ENCODE data around the gene FNDC3B. TPM values are rescaled to one million over a fixed set of nuclear protein-coding genes. Genes with fewer than 3 reads are reported as not detected.

Gene FNDC3B
- total and polyA plus RNA-seq, 9 donors = 22.1 to 198 (median 108) TPM

DNA sequence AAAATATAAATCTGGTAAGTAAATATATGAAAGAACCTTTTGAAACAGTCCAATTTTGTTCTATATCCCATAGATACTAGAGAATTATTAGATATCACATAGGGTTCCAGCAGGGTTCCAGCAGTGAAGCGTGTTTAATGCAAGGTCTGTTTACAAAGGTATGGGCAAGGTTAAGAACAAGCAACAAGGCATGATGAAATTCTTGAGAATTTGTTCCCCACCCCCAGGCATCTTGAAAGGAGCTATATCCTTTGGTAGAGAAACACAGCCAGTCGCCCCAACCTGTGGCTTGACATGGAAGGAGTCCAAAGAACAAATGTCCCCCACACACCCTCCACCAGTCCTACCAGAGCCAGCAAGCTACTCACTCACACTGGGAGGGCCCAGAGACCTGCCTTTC lies 18.6 kb upstream of the FNDC3B start:
- TF ChIP-seq EP300 (IDR thresholded peaks at IDR 0.05) (no peak), POLR2A (IDR thresholded peaks at IDR 0.05) (no peak)
- TF ChIP-seq, protein P1, sequence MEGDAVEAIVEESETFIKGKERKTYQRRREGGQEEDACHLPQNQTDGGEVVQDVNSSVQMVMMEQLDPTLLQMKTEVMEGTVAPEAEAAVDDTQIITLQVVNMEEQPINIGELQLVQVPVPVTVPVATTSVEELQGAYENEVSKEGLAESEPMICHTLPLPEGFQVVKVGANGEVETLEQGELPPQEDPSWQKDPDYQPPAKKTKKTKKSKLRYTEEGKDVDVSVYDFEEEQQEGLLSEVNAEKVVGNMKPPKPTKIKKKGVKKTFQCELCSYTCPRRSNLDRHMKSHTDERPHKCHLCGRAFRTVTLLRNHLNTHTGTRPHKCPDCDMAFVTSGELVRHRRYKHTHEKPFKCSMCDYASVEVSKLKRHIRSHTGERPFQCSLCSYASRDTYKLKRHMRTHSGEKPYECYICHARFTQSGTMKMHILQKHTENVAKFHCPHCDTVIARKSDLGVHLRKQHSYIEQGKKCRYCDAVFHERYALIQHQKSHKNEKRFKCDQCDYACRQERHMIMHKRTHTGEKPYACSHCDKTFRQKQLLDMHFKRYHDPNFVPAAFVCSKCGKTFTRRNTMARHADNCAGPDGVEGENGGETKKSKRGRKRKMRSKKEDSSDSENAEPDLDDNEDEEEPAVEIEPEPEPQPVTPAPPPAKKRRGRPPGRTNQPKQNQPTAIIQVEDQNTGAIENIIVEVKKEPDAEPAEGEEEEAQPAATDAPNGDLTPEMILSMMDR (IDR thresholded peaks at IDR 0.05) = no peak
- no peak overlapping the region for H3K27ac ChIP-seq
- H3K27me3 ChIP-seq = no peaks in the 10 kb centered on the region
- no peak overlapping the region for H3K4me3 ChIP-seq
- intact Hi-C loops (cut with DNase I) = no loop called here
- no peaks in the 10 kb centered on the region for H3K36me3 ChIP-seq
- H3K4me1 ChIP-seq (ENCODE audit: insufficient read depth) = no peaks in the 10 kb centered on the region
- no peaks in the 10 kb centered on the region for H3K9me3 ChIP-seq
- DNase-seq = no peak
- 91 to 95% (median 94%) methylated on average over 2 of the region's 2 CpGs for WGBS, 3 donors

DNA sequence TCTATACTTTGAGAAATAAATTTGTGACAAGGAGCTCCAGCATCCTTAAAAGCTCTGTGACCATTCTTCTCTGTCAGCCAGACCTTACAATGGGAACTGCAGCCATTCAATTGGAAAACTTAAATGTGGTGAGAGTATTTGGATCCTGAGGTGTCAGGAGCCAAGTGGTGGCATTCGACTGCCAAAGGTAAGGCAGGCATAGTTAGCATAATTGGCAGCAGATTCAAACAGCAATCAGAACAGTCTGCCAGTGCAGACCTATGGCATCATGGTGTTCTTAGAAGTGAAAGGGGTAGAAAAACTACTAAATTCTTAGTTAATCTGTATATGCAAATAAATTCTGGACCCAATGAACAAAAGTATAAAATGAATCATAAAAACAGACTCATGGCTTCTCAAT lies 18.2 kb upstream of the FNDC3B start:
- no peaks in the 10 kb centered on the region for H3K9me3 ChIP-seq
- no peaks in the 10 kb centered on the region for H3K27me3 ChIP-seq
- 78 to 86% (median 80%) methylated on average over 1 of the region's 1 CpG for WGBS, 3 donors
- no peak for TF ChIP-seq POLR2A (IDR thresholded peaks at IDR 0.05)
- TF ChIP-seq, protein P1 (IDR thresholded peaks at IDR 0.05) = no peak
- no peak for TF ChIP-seq EP300 (IDR thresholded peaks at IDR 0.05)
- H3K27ac ChIP-seq = no peak overlapping the region
- intact Hi-C loops (cut with DNase I) = no loop called here
- no peak overlapping the region for H3K4me3 ChIP-seq
- H3K36me3 ChIP-seq = no peaks in the 10 kb centered on the region
- no peaks in the 10 kb centered on the region for H3K4me1 ChIP-seq (ENCODE audit: insufficient read depth)
- no peak for DNase-seq

DNA sequence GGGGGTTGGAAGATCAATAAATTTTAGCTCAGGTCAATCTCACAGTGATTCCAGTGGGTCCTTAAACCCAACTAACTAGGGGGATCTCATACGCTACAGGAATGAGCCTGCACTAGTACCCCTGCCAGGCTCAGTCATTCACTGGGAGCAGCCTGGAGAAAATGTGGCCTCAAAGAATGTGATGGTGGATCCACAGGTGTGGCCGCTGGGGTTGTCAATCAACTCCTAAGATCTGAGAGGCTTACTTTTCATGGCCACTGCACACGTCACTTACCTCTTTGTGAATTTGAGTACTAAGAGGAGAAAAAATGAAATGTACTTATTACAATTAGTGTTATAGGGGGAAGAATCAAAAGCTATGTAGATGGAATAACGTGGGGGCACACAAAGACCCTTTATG lies 17.5 kb upstream of the FNDC3B start:
- intact Hi-C loops (cut with DNase I) = no loop called here
- TF ChIP-seq EP300 (IDR thresholded peaks at IDR 0.05) (no peak), POLR2A (IDR thresholded peaks at IDR 0.05) (no peak)
- TF ChIP-seq, protein P1 (IDR thresholded peaks at IDR 0.05) = no peak
- WGBS, 3 donors = 91 to 96% (median 94%) methylated on average over 4 of the region's 4 CpGs

DNA sequence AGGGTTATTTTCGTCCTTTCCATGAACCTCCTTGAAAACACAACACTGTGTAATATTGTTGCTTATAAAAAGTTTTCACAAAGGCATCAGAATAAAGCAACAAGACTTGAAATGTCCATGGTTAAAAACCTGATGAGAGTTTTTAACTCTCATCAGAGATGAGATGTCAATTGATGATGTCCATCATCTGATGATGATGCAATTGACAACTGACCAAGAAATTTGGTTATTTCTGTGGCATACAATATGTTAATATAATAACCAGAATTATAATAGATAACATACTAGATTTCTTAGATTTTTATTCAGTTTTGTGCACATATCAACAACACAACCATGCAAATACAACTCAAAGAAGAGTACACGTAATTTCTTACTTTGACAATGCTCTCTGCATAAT lies 15.5 kb upstream of the FNDC3B start:
- DNase-seq = no peak
- intact Hi-C loops (cut with DNase I) = no loop called here
- no peak for TF ChIP-seq EP300 (IDR thresholded peaks at IDR 0.05)
- TF ChIP-seq, protein P1 (IDR thresholded peaks at IDR 0.05) = no peak
- no peak for TF ChIP-seq POLR2A (IDR thresholded peaks at IDR 0.05)
- Histone ChIP-seq H3K4me1 (ENCODE audit: insufficient read depth) (no peaks in the 10 kb centered on the region), H3K36me3 (no peaks in the 10 kb centered on the region), H3K9me3 (no peaks in the 10 kb centered on the region), H3K4me3 (no peak overlapping the region), H3K27me3 (no peaks in the 10 kb centered on the region), H3K27ac (no peak overlapping the region)
- 63 to 79% (median 74%) methylated on average over 2 of the region's 2 CpGs for WGBS, 3 donors

More for the DNA sequence above, 17.5 kb upstream of the FNDC3B start:
- Histone ChIP-seq H3K27me3 (no peaks in the 10 kb centered on the region), H3K9me3 (no peaks in the 10 kb centered on the region), H3K27ac (no peak overlapping the region), H3K4me3 (no peak overlapping the region), H3K4me1 (ENCODE audit: insufficient read depth) (no peaks in the 10 kb centered on the region), H3K36me3 (no peaks in the 10 kb centered on the region)
- DNase-seq = no peak
